HEK293 (cell line): ENCODE measurements around the gene ASB16.
A peak's percentile ranks its signal among the peaks of the same experiment; 100 is the strongest.

Source experiments
- GLIS1 ChIP-seq: fragments of 450-650 bp; formaldehyde crosslinking; IDR thresholded peaks from 2 replicates; pipeline ENCODE4 v1.5.1; 2016; ENCODE audit warnings: missing biosample characterization, missing genetic modification characterization
- KLF8 ChIP-seq: fragments of 450-650 bp; formaldehyde crosslinking; IDR thresholded peaks from 2 replicates; pipeline ENCODE4 v1.5.1; 2016; ENCODE audit warnings: missing biosample characterization, missing genetic modification characterization
- MZF1 ChIP-seq: fragments of 450-650 bp; formaldehyde crosslinking; IDR thresholded peaks from 2 replicates; pipeline ENCODE4 v1.5.1; 2017; ENCODE audit warnings: missing biosample characterization, missing genetic modification characterization, borderline replicate concordance
- ZBTB17 ChIP-seq: fragments of 450-650 bp; formaldehyde crosslinking; IDR thresholded peaks from 2 replicates; pipeline ENCODE4 v1.5.1; 2016; ENCODE audit warnings: missing biosample characterization, missing genetic modification characterization
- ZBTB48 ChIP-seq: fragments of 450-650 bp; formaldehyde crosslinking; IDR thresholded peaks from 2 replicates; pipeline ENCODE4 v1.5.1; 2016; ENCODE audit warnings: missing biosample characterization, missing genetic modification characterization
- ZBTB7A ChIP-seq: fragments of 450-650 bp; formaldehyde crosslinking; IDR thresholded peaks from 2 replicates; pipeline ENCODE4 v1.5.1; 2016; ENCODE audit warnings: low read depth, missing biosample characterization, missing genetic modification characterization
- ZFP37 ChIP-seq: fragments of 450-650 bp; formaldehyde crosslinking; IDR thresholded peaks from 2 replicates; pipeline ENCODE4 v1.5.1; 2016; ENCODE audit warnings: missing biosample characterization, missing genetic modification characterization
- ZFP69B ChIP-seq: fragments of 450-650 bp; formaldehyde crosslinking; IDR thresholded peaks from 2 replicates; pipeline ENCODE4 v1.5.1; 2016; ENCODE audit warnings: missing biosample characterization, missing genetic modification characterization
- ZNF132 ChIP-seq: fragments of 450-650 bp; formaldehyde crosslinking; IDR thresholded peaks from 2 replicates; pipeline ENCODE4 v1.5.1; 2017; ENCODE audit warnings: missing biosample characterization, missing genetic modification characterization, borderline replicate concordance
- ZNF2 ChIP-seq: fragments of 450-650 bp; formaldehyde crosslinking; IDR thresholded peaks from 2 replicates; pipeline ENCODE4 v1.5.1; 2016; ENCODE audit warnings: missing biosample characterization, missing genetic modification characterization
- ZNF335 ChIP-seq: fragments of 450-650 bp; formaldehyde crosslinking; conservative IDR thresholded peaks from 2 replicates; pipeline ENCODE4 v1.5.1; 2016; ENCODE audit warnings: missing biosample characterization, missing genetic modification characterization
- ZNF341 ChIP-seq: fragments of 450-650 bp; formaldehyde crosslinking; IDR thresholded peaks from 2 replicates; pipeline ENCODE4; 2016; ENCODE audit warnings: low read depth, missing biosample characterization, missing genetic modification characterization
- ZNF391 ChIP-seq: fragments of 450-650 bp; formaldehyde crosslinking; IDR thresholded peaks from 2 replicates; pipeline ENCODE4 v1.5.1; 2016; ENCODE audit warnings: low read depth, missing biosample characterization, missing genetic modification characterization, borderline replicate concordance
- ZNF394 ChIP-seq: fragments of 450-650 bp; formaldehyde crosslinking; IDR thresholded peaks from 2 replicates; pipeline ENCODE4 v1.5.1; 2016; ENCODE audit warnings: missing biosample characterization, missing genetic modification characterization, mild to moderate bottlenecking, moderate library complexity, borderline replicate concordance
- ZNF423 ChIP-seq: fragments of 450-650 bp; formaldehyde crosslinking; IDR thresholded peaks from 2 replicates; pipeline ENCODE4 v1.5.1; 2016; ENCODE audit warnings: missing biosample characterization, missing genetic modification characterization
- ZNF426 ChIP-seq: fragments of 450-650 bp; formaldehyde crosslinking; IDR thresholded peaks from 2 replicates; pipeline ENCODE4 v1.5.1; 2017; ENCODE audit warnings: missing biosample characterization, missing genetic modification characterization, mild to moderate bottlenecking, inconsistent platforms, moderate library complexity
- ZNF529 ChIP-seq: fragments of 450-650 bp; formaldehyde crosslinking; IDR thresholded peaks from 2 replicates; pipeline ENCODE4 v1.5.1; 2017; ENCODE audit warnings: missing genetic modification characterization, missing biosample characterization; ENCODE audit not compliant: insufficient replicate concordance
- ZNF544 ChIP-seq: fragments of 450-650 bp; formaldehyde crosslinking; IDR thresholded peaks from 2 replicates; pipeline ENCODE4 v1.5.0; 2017; ENCODE audit warnings: missing biosample characterization, missing genetic modification characterization
- ZNF629 ChIP-seq: fragments of 450-650 bp; formaldehyde crosslinking; IDR thresholded peaks from 2 replicates; pipeline ENCODE4 v1.5.1; 2017; ENCODE audit warnings: missing biosample characterization, missing genetic modification characterization
- ZNF76 ChIP-seq: fragments of 450-650 bp; formaldehyde crosslinking; IDR thresholded peaks from 2 replicates; pipeline ENCODE4; 2016; ENCODE audit warnings: low read depth, missing biosample characterization, missing genetic modification characterization, borderline replicate concordance
- ZXDB ChIP-seq: fragments of 450-650 bp; formaldehyde crosslinking; IDR thresholded peaks from 2 replicates; pipeline ENCODE4 v1.5.1; 2016; ENCODE audit warnings: missing biosample characterization, missing genetic modification characterization
- TF ChIP-seq, protein P1 (sequence below): fragments of 450-650 bp; formaldehyde crosslinking; conservative IDR thresholded peaks from 2 replicates; pipeline ENCODE4 v1.5.1; 2016; ENCODE audit warnings: low read depth, missing biosample characterization, missing genetic modification characterization
- TF ChIP-seq, protein P2 (sequence below): sonication (generic); formaldehyde crosslinking; IDR thresholded peaks from 2 replicates; pipeline ENCODE4 v1.8.1; 2022; ENCODE audit warnings: mild to moderate bottlenecking, moderate library complexity, missing genetic modification reagents
- TF ChIP-seq, protein P3 (sequence below): fragments of 450-650 bp; formaldehyde crosslinking; IDR thresholded peaks from 2 replicates; pipeline ENCODE4 v1.5.1; 2016; ENCODE audit warnings: missing biosample characterization, missing genetic modification characterization
- TF ChIP-seq, protein P4 (sequence below): fragments of 450-650 bp; formaldehyde crosslinking; IDR thresholded peaks from 2 replicates; pipeline ENCODE4 v1.5.1; 2016; ENCODE audit warnings: missing biosample characterization, missing genetic modification characterization
- TF ChIP-seq, protein P5 (sequence below): fragments of 450-650 bp; formaldehyde crosslinking; IDR thresholded peaks from 2 replicates; pipeline ENCODE4 v1.5.1; 2016; ENCODE audit warnings: missing biosample characterization, missing genetic modification characterization

ASB16 gene

DNA sequence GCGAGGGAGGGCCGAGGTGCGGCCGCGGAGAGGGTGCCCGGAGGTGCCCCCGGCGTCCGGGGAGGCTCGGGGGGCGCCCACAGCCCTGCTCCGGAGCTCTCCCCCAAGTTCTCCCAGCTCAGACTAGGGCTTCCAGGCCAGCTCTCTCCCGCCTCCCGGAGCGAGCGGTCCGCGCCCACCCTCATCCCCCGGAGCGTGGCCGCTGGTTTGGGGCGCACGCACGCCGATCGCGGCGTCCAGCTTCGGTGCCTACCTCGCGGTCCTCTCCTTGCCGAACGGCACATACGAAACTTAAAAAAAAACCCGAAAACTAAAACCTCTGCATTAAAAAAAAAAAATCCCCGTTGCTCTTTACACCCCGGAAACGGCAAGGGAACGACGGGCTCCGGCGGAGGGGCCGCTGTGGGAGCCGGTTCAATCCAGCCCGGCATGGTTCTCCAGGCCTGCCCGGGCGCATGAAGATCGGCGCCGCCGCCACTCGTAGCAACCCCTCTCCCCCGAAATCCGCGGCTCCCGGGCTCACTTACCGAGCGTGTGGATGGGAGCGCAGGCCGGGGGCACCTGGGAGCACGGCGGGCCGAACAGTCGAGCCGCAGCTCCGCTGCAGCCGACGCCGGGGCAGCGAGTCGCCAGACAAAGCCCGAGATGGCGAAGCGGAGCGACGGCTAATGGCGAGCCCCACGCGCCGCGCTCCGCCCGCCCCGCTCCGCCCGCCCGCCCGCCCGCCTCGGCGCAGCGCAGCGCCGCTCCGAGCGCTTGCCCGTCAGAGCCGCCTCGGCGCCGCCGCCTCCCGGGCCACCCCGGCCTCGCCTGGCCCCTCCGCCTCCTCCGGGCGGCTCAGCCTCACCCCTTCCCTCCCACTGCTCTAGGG is 49.9 kb downstream of the ASB16 start (continued):
- TF ChIP-seq, protein P1, sequence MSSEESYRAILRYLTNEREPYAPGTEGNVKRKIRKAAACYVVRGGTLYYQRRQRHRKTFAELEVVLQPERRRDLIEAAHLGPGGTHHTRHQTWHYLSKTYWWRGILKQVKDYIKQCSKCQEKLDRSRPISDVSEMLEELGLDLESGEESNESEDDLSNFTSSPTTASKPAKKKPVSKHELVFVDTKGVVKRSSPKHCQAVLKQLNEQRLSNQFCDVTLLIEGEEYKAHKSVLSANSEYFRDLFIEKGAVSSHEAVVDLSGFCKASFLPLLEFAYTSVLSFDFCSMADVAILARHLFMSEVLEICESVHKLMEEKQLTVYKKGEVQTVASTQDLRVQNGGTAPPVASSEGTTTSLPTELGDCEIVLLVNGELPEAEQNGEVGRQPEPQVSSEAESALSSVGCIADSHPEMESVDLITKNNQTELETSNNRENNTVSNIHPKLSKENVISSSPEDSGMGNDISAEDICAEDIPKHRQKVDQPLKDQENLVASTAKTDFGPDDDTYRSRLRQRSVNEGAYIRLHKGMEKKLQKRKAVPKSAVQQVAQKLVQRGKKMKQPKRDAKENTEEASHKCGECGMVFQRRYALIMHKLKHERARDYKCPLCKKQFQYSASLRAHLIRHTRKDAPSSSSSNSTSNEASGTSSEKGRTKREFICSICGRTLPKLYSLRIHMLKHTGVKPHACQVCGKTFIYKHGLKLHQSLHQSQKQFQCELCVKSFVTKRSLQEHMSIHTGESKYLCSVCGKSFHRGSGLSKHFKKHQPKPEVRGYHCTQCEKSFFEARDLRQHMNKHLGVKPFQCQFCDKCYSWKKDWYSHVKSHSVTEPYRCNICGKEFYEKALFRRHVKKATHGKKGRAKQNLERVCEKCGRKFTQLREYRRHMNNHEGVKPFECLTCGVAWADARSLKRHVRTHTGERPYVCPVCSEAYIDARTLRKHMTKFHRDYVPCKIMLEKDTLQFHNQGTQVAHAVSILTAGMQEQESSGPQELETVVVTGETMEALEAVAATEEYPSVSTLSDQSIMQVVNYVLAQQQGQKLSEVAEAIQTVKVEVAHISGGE (tag by site-specific recombination), result peak; percentile 43; the same call in 1 of the 2 replicates
- TF ChIP-seq ZXDB (tag by site-specific recombination) (peak; percentile 36; the same call in 1 of the 2 replicates), ZNF341 (tag by site-specific recombination) (peak; percentile 46; the same call in 1 of the 2 replicates), MZF1 (tag by site-specific recombination) (0 out of 2 replicates have a peak, but pooled peaks have one; percentile 40), ZNF529 (no peak), ZBTB7A (tag by site-specific recombination) (peak; percentile 93; the same call in 1 of the 2 replicates), ZNF423 (tag by site-specific recombination) (peak; percentile 96), ZNF132 (tag by site-specific recombination) (no peak), ZNF544 (tag by site-specific recombination) (no peak), ZNF391 (tag by site-specific recombination) (peak; percentile 76; the same call in 1 of the 2 replicates), ZNF394 (tag by site-specific recombination) (peak; percentile 35; the same call in 1 of the 2 replicates), ZNF335 (peak; percentile 83), ZFP37 (peak; percentile 66; the same call in 1 of the 2 replicates), ZNF629 (tag by site-specific recombination) (peak; percentile 38), ZBTB48 (tag by site-specific recombination) (peak; percentile 54; the same call in 1 of the 2 replicates), GLIS1 (tag by site-specific recombination) (peak; percentile 72), ZNF2 (tag by site-specific recombination) (peak; percentile 78), KLF8 (tag by site-specific recombination) (peak; percentile 31; the same call in 1 of the 2 replicates), ZFP69B (tag by site-specific recombination) (0 out of 2 replicates have a peak, but pooled peaks have one; percentile 29), ZNF76 (tag by site-specific recombination) (peak; percentile 74), ZNF426 (tag by site-specific recombination) (no peak), ZBTB17 (peak; percentile 91)
- TF ChIP-seq, protein P2, sequence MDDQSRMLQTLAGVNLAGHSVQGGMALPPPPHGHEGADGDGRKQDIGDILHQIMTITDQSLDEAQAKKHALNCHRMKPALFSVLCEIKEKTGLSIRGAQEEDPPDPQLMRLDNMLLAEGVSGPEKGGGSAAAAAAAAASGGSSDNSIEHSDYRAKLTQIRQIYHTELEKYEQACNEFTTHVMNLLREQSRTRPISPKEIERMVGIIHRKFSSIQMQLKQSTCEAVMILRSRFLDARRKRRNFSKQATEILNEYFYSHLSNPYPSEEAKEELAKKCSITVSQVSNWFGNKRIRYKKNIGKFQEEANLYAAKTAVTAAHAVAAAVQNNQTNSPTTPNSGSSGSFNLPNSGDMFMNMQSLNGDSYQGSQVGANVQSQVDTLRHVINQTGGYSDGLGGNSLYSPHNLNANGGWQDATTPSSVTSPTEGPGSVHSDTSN (CRISPR knock-in tag), result peak; percentile 60; the same call in 1 of the 2 replicates
- TF ChIP-seq, protein P3, sequence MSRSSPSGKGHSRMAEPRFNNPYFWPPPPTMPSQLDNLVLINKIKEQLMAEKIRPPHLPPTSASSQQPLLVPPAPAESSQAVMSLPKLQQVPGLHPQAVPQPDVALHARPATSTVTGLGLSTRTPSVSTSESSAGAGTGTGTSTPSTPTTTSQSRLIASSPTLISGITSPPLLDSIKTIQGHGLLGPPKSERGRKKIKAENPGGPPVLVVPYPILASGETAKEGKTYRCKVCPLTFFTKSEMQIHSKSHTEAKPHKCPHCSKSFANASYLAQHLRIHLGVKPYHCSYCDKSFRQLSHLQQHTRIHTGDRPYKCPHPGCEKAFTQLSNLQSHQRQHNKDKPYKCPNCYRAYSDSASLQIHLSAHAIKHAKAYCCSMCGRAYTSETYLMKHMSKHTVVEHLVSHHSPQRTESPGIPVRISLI (tag by site-specific recombination), result peak; percentile 40; the same call in 1 of the 2 replicates
- TF ChIP-seq, protein P4, sequence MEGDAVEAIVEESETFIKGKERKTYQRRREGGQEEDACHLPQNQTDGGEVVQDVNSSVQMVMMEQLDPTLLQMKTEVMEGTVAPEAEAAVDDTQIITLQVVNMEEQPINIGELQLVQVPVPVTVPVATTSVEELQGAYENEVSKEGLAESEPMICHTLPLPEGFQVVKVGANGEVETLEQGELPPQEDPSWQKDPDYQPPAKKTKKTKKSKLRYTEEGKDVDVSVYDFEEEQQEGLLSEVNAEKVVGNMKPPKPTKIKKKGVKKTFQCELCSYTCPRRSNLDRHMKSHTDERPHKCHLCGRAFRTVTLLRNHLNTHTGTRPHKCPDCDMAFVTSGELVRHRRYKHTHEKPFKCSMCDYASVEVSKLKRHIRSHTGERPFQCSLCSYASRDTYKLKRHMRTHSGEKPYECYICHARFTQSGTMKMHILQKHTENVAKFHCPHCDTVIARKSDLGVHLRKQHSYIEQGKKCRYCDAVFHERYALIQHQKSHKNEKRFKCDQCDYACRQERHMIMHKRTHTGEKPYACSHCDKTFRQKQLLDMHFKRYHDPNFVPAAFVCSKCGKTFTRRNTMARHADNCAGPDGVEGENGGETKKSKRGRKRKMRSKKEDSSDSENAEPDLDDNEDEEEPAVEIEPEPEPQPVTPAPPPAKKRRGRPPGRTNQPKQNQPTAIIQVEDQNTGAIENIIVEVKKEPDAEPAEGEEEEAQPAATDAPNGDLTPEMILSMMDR, result peak; percentile 48
- TF ChIP-seq, protein P5, sequence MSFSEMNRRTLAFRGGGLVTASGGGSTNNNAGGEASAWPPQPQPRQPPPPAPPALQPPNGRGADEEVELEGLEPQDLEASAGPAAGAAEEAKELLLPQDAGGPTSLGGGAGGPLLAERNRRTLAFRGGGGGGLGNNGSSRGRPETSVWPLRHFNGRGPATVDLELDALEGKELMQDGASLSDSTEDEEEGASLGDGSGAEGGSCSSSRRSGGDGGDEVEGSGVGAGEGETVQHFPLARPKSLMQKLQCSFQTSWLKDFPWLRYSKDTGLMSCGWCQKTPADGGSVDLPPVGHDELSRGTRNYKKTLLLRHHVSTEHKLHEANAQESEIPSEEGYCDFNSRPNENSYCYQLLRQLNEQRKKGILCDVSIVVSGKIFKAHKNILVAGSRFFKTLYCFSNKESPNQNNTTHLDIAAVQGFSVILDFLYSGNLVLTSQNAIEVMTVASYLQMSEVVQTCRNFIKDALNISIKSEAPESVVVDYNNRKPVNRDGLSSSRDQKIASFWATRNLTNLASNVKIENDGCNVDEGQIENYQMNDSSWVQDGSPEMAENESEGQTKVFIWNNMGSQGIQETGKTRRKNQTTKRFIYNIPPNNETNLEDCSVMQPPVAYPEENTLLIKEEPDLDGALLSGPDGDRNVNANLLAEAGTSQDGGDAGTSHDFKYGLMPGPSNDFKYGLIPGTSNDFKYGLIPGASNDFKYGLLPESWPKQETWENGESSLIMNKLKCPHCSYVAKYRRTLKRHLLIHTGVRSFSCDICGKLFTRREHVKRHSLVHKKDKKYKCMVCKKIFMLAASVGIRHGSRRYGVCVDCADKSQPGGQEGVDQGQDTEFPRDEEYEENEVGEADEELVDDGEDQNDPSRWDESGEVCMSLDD (tag by site-specific recombination), result peak; percentile 93
